ENCODE measurements around the gene ZNRF1.

Gene ZNRF1

DNA sequence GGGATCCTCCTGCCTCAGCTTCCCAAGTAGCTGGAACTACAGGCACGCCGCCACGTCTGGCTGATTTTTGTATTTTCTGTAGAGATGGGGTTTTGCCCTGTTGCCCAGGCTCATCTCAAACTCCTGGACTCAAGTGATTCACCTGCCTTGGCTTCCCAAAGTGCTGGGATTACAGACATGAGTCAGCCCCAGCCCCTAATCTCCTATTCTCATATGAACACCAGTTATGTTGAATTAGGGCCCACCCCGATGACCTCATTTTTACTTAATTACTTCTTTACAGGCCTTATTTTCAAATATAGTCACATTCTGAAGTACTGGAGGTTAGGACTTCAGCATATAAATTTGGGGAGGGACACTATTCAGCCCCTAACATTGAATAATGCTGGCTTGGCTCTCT, 49.2 kb downstream of the ZNRF1 start:
- TF ChIP-seq, protein P1, sequence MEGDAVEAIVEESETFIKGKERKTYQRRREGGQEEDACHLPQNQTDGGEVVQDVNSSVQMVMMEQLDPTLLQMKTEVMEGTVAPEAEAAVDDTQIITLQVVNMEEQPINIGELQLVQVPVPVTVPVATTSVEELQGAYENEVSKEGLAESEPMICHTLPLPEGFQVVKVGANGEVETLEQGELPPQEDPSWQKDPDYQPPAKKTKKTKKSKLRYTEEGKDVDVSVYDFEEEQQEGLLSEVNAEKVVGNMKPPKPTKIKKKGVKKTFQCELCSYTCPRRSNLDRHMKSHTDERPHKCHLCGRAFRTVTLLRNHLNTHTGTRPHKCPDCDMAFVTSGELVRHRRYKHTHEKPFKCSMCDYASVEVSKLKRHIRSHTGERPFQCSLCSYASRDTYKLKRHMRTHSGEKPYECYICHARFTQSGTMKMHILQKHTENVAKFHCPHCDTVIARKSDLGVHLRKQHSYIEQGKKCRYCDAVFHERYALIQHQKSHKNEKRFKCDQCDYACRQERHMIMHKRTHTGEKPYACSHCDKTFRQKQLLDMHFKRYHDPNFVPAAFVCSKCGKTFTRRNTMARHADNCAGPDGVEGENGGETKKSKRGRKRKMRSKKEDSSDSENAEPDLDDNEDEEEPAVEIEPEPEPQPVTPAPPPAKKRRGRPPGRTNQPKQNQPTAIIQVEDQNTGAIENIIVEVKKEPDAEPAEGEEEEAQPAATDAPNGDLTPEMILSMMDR (IDR thresholded peaks at IDR 0.05; ENCODE audit: control insufficient read depth, extremely low read depth, insufficient read depth), result no peak
- H3K4me3 ChIP-seq (ENCODE audit: low read depth, low read length), result no peak overlapping the region
- no peak for DNase-seq (ENCODE audit: low read depth)

DNA sequence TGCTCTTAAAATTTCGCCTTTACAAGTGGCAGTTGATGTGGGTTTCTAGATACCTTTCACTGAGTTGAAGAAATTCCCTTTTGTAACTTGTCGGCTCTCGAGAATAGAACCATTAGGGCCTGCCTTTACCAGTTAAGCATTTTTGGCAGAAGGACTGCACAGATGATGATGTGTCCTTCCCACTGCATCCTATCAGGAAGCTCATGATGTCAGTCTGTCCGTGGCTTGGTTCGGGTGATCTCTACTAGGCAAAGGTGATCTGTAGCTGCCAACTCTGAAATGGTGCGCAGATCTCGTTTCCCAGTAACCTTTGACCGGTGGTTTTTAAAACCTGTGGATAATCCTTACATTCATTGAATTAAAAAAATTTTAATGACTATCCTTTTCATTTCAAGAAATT, 49.7 kb downstream of the ZNRF1 start:
- H3K4me3 ChIP-seq (ENCODE audit: low read depth, low read length), result no peak overlapping the region
- DNase-seq (ENCODE audit: low read depth), result no peak
- TF ChIP-seq, protein P1 (IDR thresholded peaks at IDR 0.05; ENCODE audit: control insufficient read depth, extremely low read depth, insufficient read depth), result no peak

DNA sequence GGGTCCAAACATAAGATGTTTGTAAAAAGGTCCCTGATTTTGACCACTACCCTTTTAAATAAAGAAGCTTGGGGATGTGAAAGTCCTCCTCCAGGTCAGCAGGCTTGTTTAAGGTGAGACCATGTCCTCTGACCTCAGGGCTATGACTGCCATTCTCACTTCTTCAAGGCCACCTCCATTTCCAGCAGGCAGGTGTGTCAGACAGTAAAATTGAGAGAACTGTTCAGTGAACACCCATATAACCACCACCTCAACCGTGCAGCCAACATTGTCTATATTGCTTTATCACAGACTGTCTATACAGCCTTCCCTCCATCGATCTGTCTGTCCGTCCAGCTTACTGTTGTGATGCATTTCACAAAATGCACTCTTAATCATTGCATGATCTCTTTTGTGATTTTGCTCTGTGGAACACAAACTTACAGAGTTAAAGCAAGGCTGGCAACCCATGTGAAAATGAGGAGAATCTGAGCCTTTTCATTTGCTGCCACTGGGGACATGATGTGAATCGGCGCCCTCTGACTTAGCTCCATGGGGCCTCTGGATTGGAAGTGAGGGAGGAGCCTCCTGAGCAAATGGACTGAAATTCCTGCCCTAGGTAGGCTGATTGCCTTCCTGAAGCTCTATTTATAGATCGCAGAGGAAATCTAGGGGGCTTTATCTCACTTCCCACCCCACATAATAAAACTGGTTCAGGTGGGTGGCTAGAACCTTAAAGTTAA, 53.8 kb downstream of the ZNRF1 start:
- no peak for DNase-seq (ENCODE audit: low read depth)
- TF ChIP-seq, protein P1 (IDR thresholded peaks at IDR 0.05; ENCODE audit: control insufficient read depth, extremely low read depth, insufficient read depth), result no peak
- no peak overlapping the region for H3K4me3 ChIP-seq (ENCODE audit: low read depth, low read length)

DNA sequence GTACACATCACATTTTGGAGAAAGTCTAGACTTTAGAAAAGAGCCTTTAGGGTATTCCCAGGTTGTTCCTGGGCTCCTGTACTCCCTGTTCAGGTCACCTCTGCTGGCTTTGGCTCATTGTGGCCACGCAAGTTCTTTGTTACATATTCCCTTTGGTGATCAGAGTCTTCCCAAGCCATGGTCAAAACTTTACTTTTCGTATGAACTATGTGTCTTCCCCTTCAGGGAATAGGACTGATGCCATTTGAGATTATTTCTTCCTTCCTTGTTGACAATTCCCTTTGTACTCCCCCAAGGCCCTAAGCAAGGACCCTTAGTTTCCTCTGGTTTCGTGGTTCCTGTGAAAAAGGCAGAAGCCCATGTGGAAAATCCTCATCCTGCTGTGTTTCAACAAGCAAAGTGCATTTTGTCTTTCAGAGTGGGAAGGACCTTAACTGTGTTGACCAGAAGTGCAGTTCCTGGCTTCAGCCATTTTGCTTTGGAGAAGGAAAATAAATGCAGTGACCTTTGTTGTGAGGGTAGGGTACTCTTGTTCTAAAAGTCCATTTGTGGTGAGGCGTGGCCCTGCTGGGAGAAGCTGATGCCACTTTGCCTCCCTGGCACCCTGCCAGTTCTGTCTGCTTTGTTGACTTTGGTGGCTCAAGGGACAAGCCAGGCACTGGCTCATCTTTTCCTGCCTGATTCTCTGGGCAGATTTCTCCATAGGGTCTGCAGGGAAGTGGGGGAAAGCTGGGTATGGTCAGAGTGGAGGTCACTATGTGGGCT, 55.1 kb downstream of the ZNRF1 start:
- H3K4me3 ChIP-seq (ENCODE audit: low read depth, low read length), result no peak overlapping the region
- DNase-seq (ENCODE audit: low read depth), result peak; percentile 74
- TF ChIP-seq, protein P1 (IDR thresholded peaks at IDR 0.05; ENCODE audit: control insufficient read depth, extremely low read depth, insufficient read depth), result no peak

DNA sequence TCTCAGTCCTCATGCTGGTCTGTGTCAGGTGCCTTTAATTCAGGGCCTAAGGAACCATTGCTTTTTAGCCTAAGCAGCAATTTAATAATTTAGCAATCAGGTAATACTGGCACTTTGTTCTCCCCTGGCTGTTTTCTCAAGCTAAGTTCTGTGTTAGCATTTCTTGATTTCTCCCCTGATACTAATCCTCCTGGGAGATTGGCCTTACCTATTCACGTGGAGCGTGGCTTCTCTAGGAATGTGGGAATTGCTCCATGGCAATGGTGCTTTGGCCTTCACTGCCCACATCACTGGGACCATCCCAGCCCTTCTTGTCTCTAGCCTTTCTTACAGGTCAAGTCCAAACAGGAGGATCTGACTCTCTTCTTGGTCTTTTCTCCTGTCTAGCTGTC, 55.7 kb downstream of the ZNRF1 start:
- H3K4me3 ChIP-seq (ENCODE audit: low read depth, low read length), result no peak overlapping the region
- no peak for DNase-seq (ENCODE audit: low read depth)
- TF ChIP-seq, protein P1 (IDR thresholded peaks at IDR 0.05; ENCODE audit: control insufficient read depth, extremely low read depth, insufficient read depth), result no peak

DNA sequence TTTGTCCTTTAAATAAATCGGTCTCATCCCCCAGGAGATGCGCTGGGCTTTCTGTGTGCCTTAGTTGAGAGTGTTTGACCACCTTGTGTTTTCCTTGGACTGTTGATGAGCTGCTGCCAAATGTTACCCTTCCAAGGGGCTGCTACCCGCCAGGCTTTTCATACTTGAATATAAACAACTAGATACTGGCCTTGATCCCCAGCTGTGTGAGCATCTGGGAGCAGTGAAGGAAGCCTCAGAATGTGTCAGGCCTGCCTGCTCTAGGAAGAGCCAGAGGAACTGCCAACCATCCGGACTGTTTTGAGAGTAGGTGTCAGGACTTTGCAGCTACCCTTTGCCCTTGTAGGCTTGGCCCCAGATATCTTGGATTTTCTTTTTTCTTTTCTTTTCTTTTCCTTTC, 60.0 kb downstream of the ZNRF1 start:
- no peak for DNase-seq (ENCODE audit: low read depth)
- TF ChIP-seq, protein P1 (IDR thresholded peaks at IDR 0.05; ENCODE audit: control insufficient read depth, extremely low read depth, insufficient read depth), result no peak

More for the DNA sequence above, 60.0 kb downstream of the ZNRF1 start:
- no peak overlapping the region for H3K4me3 ChIP-seq (ENCODE audit: low read depth, low read length)

Measured in LNCaP clone FGC (cell line).